ENCODE results near the gene OR10H2. TPM values are rescaled to one million over a fixed set of nuclear protein-coding genes. Genes with fewer than 3 reads are reported as not detected.
"Not testable (repeated sequence)": the region's sequence is repeated elsewhere in the genome, so short reads cannot be mapped to it uniquely, and the experiment has no call there.

The OR10H2 gene
- total RNA-seq, 1 experiment from 2014 or later, result not detected

DNA sequence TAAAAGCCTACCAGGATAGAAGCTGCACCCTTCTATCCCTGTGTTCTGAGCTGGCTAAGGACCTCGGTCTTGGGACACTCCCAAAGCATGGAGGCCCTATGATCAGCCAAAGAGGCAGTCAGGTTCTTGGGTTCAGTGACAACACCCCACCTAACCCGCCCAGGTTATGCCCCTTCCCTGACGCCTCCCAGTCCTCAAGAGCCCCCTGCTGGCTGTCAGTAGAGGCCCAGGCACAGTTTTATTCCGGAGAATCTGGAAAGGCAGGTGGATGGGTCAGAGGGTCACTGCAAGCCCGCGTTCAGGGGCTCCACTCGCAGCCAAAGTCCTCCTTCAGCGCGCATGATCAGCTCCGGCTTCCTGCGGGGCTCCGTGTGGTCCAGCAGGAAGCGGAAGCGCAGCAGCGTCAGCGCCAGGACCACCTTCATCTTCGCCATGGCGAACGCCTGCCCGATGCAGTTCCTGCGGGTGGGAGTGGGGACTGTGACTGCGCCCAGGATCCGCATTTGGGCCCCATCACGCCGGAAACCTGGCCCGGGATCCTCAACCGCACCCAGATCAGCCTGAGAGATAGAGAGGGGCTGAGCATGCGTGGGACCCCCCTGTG, 32.2 kb downstream of the OR10H2 start:
- ChIA-PET CTCF (no interaction called here), POLR2A (no interaction called here)
- DNase-seq (ENCODE audit: low read depth, low spot score), result no peak
- Histone ChIP-seq H3K4me3 (ENCODE audit: low read depth in 2 of 2, low read length in 2 of 2) (no peak overlapping the region), H3K4me1 (ENCODE audit: control insufficient read depth, insufficient read depth, low read length) (no peaks in the 10 kb centered on the region), H3K9me3 (ENCODE audit: control insufficient read depth, insufficient read depth, low read depth, low read length) (no peaks in the 10 kb centered on the region), H3K27ac (ENCODE audit: low read length) (no peak overlapping the region), H3K36me3 (ENCODE audit: control insufficient read depth, insufficient read depth, low read length) (no peaks in the 10 kb centered on the region), H3K27me3 (ENCODE audit: control insufficient read depth, insufficient read depth, low read length) (0 out of 2 replicates have a peak, but pooled peaks cover 2% of the 10 kb centered on the region)
- no peak for TF ChIP-seq TCF7L2 (IDR thresholded peaks at IDR 0.05; ENCODE audit: low read depth, low read length)
- TF ChIP-seq, protein P1, sequence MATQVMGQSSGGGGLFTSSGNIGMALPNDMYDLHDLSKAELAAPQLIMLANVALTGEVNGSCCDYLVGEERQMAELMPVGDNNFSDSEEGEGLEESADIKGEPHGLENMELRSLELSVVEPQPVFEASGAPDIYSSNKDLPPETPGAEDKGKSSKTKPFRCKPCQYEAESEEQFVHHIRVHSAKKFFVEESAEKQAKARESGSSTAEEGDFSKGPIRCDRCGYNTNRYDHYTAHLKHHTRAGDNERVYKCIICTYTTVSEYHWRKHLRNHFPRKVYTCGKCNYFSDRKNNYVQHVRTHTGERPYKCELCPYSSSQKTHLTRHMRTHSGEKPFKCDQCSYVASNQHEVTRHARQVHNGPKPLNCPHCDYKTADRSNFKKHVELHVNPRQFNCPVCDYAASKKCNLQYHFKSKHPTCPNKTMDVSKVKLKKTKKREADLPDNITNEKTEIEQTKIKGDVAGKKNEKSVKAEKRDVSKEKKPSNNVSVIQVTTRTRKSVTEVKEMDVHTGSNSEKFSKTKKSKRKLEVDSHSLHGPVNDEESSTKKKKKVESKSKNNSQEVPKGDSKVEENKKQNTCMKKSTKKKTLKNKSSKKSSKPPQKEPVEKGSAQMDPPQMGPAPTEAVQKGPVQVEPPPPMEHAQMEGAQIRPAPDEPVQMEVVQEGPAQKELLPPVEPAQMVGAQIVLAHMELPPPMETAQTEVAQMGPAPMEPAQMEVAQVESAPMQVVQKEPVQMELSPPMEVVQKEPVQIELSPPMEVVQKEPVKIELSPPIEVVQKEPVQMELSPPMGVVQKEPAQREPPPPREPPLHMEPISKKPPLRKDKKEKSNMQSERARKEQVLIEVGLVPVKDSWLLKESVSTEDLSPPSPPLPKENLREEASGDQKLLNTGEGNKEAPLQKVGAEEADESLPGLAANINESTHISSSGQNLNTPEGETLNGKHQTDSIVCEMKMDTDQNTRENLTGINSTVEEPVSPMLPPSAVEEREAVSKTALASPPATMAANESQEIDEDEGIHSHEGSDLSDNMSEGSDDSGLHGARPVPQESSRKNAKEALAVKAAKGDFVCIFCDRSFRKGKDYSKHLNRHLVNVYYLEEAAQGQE (IDR thresholded peaks at IDR 0.05; ENCODE audit: insufficient read depth in 1 of 2, low read depth in 2 of 2, low read length in 1 of 2), result no peak
- TF ChIP-seq, protein P2, sequence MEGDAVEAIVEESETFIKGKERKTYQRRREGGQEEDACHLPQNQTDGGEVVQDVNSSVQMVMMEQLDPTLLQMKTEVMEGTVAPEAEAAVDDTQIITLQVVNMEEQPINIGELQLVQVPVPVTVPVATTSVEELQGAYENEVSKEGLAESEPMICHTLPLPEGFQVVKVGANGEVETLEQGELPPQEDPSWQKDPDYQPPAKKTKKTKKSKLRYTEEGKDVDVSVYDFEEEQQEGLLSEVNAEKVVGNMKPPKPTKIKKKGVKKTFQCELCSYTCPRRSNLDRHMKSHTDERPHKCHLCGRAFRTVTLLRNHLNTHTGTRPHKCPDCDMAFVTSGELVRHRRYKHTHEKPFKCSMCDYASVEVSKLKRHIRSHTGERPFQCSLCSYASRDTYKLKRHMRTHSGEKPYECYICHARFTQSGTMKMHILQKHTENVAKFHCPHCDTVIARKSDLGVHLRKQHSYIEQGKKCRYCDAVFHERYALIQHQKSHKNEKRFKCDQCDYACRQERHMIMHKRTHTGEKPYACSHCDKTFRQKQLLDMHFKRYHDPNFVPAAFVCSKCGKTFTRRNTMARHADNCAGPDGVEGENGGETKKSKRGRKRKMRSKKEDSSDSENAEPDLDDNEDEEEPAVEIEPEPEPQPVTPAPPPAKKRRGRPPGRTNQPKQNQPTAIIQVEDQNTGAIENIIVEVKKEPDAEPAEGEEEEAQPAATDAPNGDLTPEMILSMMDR (IDR thresholded peaks at IDR 0.05), result peak; percentile 42
- no peak for TF ChIP-seq SIN3A (IDR thresholded peaks at IDR 0.05; ENCODE audit: borderline replicate concordance, insufficient read depth, low read depth, low read length)
- TF ChIP-seq POLR2AphosphoS5 (IDR thresholded peaks at IDR 0.05; ENCODE audit: low read depth, low read length), result no peak
- intact Hi-C loops (cut with micrococcal nuclease; ENCODE audit: unreplicated experiment), result no loop called here
- in situ Hi-C loops (cut with HindIII; ENCODE audit: low pct_unique_long_range_greater_than_20kb, low sequenced_read_pairs), result no loop called here
- ATAC-seq, result no peak
- BruUV-seq (replicated peaks), result no TSS peak

DNA sequence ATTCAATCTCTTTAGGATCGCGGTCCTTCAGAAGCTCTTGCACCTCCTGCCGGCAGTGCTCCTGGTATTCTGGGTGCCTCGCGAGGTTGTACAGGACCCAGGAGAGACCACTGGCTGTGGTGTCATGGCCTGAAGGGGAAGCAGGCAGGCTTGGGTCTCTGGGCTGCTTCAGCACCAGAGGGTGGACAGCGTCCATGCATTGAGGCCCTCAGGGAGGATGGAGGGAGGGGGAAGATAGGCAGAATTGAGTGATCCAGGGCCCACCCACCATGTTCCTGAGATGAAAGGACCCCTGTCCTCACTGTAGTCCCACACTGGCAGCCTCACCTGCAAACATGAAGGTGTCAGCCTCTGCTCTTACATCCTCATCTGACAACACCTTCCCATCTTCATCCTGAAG, 41.8 kb downstream of the OR10H2 start:
- intact Hi-C loops (cut with micrococcal nuclease; ENCODE audit: unreplicated experiment), result no loop called here
- in situ Hi-C loops (cut with HindIII; ENCODE audit: low pct_unique_long_range_greater_than_20kb, low sequenced_read_pairs), result no loop called here
- ChIA-PET POLR2A (no interaction called here), CTCF (no interaction called here)
- H3K27ac ChIP-seq (ENCODE audit: low read length), result no peak overlapping the region
- no peaks in the 10 kb centered on the region for H3K27me3 ChIP-seq (ENCODE audit: control insufficient read depth, insufficient read depth, low read length)
- BruUV-seq (replicated peaks), result no TSS peak
- H3K36me3 ChIP-seq (ENCODE audit: control insufficient read depth, insufficient read depth, low read length), result no peaks in the 10 kb centered on the region
- H3K4me3 ChIP-seq (ENCODE audit: low read depth in 2 of 2, low read length in 2 of 2), result no peak overlapping the region
- no peaks in the 10 kb centered on the region for H3K9me3 ChIP-seq (ENCODE audit: control insufficient read depth, insufficient read depth, low read depth, low read length)
- no peak for ATAC-seq
- H3K4me1 ChIP-seq (ENCODE audit: control insufficient read depth, insufficient read depth, low read length), result no peaks in the 10 kb centered on the region
- DNase-seq (ENCODE audit: low read depth, low spot score), result no peak
- TF ChIP-seq, protein P1 (IDR thresholded peaks at IDR 0.05; ENCODE audit: insufficient read depth in 1 of 2, low read depth in 2 of 2, low read length in 1 of 2), result peak; percentile 76 to 86
- no peak for TF ChIP-seq POLR2AphosphoS5 (IDR thresholded peaks at IDR 0.05; ENCODE audit: low read depth, low read length)

DNA sequence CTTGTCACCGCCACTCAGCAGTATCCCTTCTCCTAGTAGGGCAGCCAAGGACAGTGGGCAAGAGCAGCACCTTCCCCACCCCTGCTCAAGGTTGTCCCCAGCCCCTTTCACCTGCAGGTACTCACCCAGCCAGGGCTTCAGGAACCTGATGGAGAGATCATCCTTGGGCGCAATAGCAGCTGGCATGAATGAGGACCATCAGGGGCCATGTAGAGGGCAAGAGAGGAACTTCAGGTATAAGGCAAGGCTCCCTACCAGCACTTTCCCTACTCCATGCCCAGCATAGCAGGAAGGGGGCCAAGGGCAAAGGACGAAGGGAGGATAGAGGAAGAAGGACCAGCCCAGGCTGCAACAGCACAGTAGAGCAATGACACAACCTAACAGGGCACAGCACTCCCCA, 46.3 kb downstream of the OR10H2 start:
- H3K4me1 ChIP-seq (ENCODE audit: control insufficient read depth, insufficient read depth, low read length); POLR2A ChIA-PET; CTCF ChIA-PET; H3K27ac ChIP-seq (ENCODE audit: low read length); intact Hi-C loops (cut with micrococcal nuclease; ENCODE audit: unreplicated experiment); DNase-seq (ENCODE audit: low read depth, low spot score); H3K36me3 ChIP-seq (ENCODE audit: control insufficient read depth, insufficient read depth, low read length); ATAC-seq; in situ Hi-C loops (cut with HindIII; ENCODE audit: low pct_unique_long_range_greater_than_20kb, low sequenced_read_pairs); BruUV-seq (replicated peaks); H3K9me3 ChIP-seq (ENCODE audit: control insufficient read depth, insufficient read depth, low read depth, low read length); H3K4me3 ChIP-seq (ENCODE audit: low read depth in 2 of 2, low read length in 2 of 2); H3K27me3 ChIP-seq (ENCODE audit: control insufficient read depth, insufficient read depth, low read length): not testable (repeated sequence)
